ENCODE data around the gene GNAT1.

DNA sequence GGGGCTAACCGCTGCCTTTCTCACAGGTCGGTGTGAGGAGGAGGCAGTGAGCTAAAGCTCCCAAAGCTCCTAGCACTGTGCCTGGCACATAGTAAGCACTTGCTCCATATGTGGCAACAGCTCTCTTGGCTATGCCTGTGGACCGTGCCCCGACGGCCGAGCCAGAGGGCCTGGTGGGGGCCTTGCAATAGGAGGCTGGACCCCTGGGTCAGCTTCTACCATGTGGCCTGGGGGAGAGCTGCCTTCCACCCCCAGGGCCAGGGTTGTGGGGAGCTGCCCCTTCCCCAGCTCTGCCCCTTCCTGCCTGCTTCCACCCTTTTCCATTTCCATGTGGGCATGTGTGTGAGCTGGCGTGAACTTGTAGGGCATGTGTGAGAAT, 16.9 kb upstream of the GNAT1 start:
- TF ChIP-seq, protein P1, sequence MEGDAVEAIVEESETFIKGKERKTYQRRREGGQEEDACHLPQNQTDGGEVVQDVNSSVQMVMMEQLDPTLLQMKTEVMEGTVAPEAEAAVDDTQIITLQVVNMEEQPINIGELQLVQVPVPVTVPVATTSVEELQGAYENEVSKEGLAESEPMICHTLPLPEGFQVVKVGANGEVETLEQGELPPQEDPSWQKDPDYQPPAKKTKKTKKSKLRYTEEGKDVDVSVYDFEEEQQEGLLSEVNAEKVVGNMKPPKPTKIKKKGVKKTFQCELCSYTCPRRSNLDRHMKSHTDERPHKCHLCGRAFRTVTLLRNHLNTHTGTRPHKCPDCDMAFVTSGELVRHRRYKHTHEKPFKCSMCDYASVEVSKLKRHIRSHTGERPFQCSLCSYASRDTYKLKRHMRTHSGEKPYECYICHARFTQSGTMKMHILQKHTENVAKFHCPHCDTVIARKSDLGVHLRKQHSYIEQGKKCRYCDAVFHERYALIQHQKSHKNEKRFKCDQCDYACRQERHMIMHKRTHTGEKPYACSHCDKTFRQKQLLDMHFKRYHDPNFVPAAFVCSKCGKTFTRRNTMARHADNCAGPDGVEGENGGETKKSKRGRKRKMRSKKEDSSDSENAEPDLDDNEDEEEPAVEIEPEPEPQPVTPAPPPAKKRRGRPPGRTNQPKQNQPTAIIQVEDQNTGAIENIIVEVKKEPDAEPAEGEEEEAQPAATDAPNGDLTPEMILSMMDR (IDR thresholded peaks at IDR 0.05; ENCODE audit: low read depth, low read length): no peak
- TF ChIP-seq EZH2phosphoT487 (IDR thresholded peaks at IDR 0.05; ENCODE audit: low read depth): no peak

Data from OCI-LY3 (cell line).